Measurements from ENCODE around the gene VN1R5. TPM values are rescaled to one million over a fixed set of nuclear protein-coding genes. Genes with fewer than 3 reads are reported as not detected.

VN1R5 gene
- total RNA-seq, 1 experiment from 2014 or later = not detected

DNA sequence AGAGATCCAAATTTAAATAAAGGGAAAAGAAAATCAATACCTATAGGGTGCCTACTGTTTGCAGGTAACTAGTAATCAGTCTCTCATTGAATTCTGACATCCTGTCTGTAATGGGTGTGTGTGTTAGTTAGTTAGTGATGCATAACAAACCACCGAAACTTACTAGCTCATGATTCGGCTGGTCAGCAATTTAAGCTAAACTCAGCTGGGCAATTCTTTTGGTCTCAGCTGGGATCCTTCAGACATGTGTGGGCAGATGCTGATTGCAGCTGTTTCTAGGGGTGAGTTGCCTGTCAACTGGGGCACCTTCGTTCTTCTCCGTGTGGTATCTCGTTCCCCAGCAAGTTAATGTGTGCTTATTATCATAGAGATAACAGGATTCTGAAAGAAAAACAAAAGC lies 43.9 kb upstream of the VN1R5 start (continued):
- TF ChIP-seq GABPB1 (CRISPR knock-in tag; IDR thresholded peaks at IDR 0.05) = no peak
- no peak for TF ChIP-seq KAT7 (CRISPR knock-in tag; IDR thresholded peaks at IDR 0.05; ENCODE audit: borderline replicate concordance)
- TF ChIP-seq AR (CRISPR knock-in tag; IDR thresholded peaks at IDR 0.05) = no peak

DNA sequence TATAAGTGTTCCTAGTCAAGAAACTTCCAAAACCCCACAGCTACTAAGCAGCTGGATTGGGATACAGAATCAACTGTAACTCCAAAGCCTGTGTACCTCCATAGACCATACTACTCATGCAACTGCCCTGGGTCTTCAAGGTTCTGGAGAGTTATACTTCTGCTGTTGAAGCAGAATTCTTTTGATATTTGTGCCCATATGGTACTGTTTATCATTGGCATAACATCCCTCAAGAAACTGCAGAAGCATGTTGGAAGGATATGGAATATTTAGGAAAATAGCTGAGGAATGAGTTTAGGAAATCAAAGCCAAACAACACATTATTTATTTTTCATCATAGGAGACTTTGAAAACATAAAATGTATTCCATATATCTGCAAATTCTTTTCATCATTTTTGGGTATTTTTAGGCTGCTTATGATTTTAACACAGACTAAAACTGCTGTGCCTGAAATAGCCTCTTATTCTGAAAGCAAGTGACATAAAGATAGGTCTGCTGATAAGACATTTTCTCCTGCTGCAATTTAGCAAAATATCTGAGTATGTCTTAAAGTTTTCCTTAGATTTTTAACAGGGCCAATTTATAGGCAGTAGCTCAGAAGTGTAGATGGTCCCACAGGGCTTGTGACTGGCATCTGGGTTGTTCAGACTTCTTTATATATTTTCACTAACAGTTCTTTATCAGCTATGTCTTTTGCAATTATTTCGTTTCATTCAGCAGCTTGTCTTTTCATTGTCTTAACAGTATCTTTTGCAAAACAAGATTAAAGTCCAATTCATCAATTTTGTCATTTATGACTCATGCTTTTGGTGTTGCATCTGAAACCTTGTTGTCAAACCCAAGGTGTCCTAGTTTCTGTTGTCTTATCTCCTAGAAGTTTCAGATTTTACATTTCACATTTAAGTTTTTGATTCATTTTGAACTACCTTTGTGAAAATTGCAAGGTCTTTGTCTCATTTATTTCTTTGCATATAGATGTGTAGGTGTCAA lies 43.0 kb upstream of the VN1R5 start:
- CTCF ChIA-PET = interaction anchor here (0.6 kb wide), 1 partner anchor 1832 kb away, joined by 5 read pairs; no protein-coding TSS in a partner anchor
- no peaks in the 10 kb centered on the region; the same call in 1 of the 2 replicates for H3K27me3 Mint-ChIP-seq (ENCODE audit: low read depth)
- H3K36me3 Mint-ChIP-seq = no peaks in the 10 kb centered on the region; the same call in 1 of the 2 replicates
- DNase-seq (ENCODE audit: low spot score) (no peak), ATAC-seq (no peak)
- POLR2A ChIA-PET = no interaction called here
- TF ChIP-seq, protein P1, sequence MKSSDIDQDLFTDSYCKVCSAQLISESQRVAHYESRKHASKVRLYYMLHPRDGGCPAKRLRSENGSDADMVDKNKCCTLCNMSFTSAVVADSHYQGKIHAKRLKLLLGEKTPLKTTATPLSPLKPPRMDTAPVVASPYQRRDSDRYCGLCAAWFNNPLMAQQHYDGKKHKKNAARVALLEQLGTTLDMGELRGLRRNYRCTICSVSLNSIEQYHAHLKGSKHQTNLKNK (CRISPR knock-in tag; IDR thresholded peaks at IDR 0.05) = no peak
- TF ChIP-seq, protein P2, sequence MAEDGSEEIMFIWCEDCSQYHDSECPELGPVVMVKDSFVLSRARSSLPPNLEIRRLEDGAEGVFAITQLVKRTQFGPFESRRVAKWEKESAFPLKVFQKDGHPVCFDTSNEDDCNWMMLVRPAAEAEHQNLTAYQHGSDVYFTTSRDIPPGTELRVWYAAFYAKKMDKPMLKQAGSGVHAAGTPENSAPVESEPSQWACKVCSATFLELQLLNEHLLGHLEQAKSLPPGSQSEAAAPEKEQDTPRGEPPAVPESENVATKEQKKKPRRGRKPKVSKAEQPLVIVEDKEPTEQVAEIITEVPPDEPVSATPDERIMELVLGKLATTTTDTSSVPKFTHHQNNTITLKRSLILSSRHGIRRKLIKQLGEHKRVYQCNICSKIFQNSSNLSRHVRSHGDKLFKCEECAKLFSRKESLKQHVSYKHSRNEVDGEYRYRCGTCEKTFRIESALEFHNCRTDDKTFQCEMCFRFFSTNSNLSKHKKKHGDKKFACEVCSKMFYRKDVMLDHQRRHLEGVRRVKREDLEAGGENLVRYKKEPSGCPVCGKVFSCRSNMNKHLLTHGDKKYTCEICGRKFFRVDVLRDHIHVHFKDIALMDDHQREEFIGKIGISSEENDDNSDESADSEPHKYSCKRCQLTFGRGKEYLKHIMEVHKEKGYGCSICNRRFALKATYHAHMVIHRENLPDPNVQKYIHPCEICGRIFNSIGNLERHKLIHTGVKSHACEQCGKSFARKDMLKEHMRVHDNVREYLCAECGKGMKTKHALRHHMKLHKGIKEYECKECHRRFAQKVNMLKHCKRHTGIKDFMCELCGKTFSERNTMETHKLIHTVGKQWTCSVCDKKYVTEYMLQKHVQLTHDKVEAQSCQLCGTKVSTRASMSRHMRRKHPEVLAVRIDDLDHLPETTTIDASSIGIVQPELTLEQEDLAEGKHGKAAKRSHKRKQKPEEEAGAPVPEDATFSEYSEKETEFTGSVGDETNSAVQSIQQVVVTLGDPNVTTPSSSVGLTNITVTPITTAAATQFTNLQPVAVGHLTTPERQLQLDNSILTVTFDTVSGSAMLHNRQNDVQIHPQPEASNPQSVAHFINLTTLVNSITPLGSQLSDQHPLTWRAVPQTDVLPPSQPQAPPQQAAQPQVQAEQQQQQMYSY (CRISPR knock-in tag; IDR thresholded peaks at IDR 0.05) = no peak
- TF ChIP-seq OVOL2 (CRISPR knock-in tag; IDR thresholded peaks at IDR 0.05; ENCODE audit: borderline replicate concordance) (no peak), ZNF671 (CRISPR knock-in tag; IDR thresholded peaks at IDR 0.05) (no peak), ESRRA (CRISPR knock-in tag; IDR thresholded peaks at IDR 0.05; ENCODE audit: borderline replicate concordance) (no peak), RELA (CRISPR knock-in tag; IDR thresholded peaks at IDR 0.05; ENCODE audit: borderline replicate concordance) (no peak), ZNF232 (CRISPR knock-in tag; IDR thresholded peaks at IDR 0.05) (no peak), NFATC4 (CRISPR knock-in tag; IDR thresholded peaks at IDR 0.05) (no peak), RORB (CRISPR knock-in tag; IDR thresholded peaks at IDR 0.05) (no peak), SOX15 (CRISPR knock-in tag; IDR thresholded peaks at IDR 0.05) (no peak), NFYB (CRISPR knock-in tag; conservative IDR thresholded peaks at IDR 0.05; ENCODE audit: low read depth) (no peak), TCF7 (CRISPR knock-in tag; IDR thresholded peaks at IDR 0.05; ENCODE audit: low read depth) (no peak)
- TF ChIP-seq, protein P3, sequence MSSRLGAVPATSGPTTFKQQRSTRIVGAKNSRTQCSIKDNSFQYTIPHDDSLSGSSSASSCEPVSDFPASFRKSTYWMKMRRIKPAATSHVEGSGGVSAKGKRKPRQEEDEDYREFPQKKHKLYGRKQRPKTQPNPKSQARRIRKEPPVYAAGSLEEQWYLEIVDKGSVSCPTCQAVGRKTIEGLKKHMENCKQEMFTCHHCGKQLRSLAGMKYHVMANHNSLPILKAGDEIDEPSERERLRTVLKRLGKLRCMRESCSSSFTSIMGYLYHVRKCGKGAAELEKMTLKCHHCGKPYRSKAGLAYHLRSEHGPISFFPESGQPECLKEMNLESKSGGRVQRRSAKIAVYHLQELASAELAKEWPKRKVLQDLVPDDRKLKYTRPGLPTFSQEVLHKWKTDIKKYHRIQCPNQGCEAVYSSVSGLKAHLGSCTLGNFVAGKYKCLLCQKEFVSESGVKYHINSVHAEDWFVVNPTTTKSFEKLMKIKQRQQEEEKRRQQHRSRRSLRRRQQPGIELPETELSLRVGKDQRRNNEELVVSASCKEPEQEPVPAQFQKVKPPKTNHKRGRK (CRISPR knock-in tag; IDR thresholded peaks at IDR 0.05; ENCODE audit: borderline replicate concordance) = no peak
- TF ChIP-seq, protein P4, sequence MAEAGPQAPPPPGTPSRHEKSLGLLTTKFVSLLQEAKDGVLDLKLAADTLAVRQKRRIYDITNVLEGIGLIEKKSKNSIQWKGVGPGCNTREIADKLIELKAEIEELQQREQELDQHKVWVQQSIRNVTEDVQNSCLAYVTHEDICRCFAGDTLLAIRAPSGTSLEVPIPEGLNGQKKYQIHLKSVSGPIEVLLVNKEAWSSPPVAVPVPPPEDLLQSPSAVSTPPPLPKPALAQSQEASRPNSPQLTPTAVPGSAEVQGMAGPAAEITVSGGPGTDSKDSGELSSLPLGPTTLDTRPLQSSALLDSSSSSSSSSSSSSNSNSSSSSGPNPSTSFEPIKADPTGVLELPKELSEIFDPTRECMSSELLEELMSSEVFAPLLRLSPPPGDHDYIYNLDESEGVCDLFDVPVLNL (CRISPR knock-in tag; IDR thresholded peaks at IDR 0.05; ENCODE audit: borderline replicate concordance, low read depth) = no peak
- TF ChIP-seq, protein P5, sequence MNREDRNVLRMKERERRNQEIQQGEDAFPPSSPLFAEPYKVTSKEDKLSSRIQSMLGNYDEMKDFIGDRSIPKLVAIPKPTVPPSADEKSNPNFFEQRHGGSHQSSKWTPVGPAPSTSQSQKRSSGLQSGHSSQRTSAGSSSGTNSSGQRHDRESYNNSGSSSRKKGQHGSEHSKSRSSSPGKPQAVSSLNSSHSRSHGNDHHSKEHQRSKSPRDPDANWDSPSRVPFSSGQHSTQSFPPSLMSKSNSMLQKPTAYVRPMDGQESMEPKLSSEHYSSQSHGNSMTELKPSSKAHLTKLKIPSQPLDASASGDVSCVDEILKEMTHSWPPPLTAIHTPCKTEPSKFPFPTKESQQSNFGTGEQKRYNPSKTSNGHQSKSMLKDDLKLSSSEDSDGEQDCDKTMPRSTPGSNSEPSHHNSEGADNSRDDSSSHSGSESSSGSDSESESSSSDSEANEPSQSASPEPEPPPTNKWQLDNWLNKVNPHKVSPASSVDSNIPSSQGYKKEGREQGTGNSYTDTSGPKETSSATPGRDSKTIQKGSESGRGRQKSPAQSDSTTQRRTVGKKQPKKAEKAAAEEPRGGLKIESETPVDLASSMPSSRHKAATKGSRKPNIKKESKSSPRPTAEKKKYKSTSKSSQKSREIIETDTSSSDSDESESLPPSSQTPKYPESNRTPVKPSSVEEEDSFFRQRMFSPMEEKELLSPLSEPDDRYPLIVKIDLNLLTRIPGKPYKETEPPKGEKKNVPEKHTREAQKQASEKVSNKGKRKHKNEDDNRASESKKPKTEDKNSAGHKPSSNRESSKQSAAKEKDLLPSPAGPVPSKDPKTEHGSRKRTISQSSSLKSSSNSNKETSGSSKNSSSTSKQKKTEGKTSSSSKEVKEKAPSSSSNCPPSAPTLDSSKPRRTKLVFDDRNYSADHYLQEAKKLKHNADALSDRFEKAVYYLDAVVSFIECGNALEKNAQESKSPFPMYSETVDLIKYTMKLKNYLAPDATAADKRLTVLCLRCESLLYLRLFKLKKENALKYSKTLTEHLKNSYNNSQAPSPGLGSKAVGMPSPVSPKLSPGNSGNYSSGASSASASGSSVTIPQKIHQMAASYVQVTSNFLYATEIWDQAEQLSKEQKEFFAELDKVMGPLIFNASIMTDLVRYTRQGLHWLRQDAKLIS (CRISPR knock-in tag; IDR thresholded peaks at IDR 0.05; ENCODE audit: borderline replicate concordance) = no peak
- TF ChIP-seq, protein P6, sequence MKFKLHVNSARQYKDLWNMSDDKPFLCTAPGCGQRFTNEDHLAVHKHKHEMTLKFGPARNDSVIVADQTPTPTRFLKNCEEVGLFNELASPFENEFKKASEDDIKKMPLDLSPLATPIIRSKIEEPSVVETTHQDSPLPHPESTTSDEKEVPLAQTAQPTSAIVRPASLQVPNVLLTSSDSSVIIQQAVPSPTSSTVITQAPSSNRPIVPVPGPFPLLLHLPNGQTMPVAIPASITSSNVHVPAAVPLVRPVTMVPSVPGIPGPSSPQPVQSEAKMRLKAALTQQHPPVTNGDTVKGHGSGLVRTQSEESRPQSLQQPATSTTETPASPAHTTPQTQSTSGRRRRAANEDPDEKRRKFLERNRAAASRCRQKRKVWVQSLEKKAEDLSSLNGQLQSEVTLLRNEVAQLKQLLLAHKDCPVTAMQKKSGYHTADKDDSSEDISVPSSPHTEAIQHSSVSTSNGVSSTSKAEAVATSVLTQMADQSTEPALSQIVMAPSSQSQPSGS (CRISPR knock-in tag; IDR thresholded peaks at IDR 0.05; ENCODE audit: borderline replicate concordance, low read depth) = no peak
- H3K4me3 Mint-ChIP-seq = no peak overlapping the region
- H3K9me3 Mint-ChIP-seq = peaks cover under 1% of the 10 kb centered on the region; the same call in 1 of the 2 replicates
- no peak overlapping the region for H3K27ac Mint-ChIP-seq
- peaks cover 39% of the 10 kb centered on the region for H3K4me1 Mint-ChIP-seq

All from WTC11 (cell line).